NT2/D1 (cell line): ENCODE results near the gene ATG9B.

Experiments
- DNase-seq: peaks from one replicate; pipeline ENCODE4 v3.0.0-alpha.2; 2011; ENCODE audit warnings: low read depth, low spot score
- H3K27me3 ChIP-seq: 2 replicates; pipeline ENCODE4 v1.6.0; 2011; ENCODE audit warnings: mild to moderate bottlenecking; ENCODE audit not compliant: insufficient read length, insufficient read depth
- H3K36me3 ChIP-seq: 2 replicates; pipeline ENCODE4 v1.6.1; 2011; ENCODE audit warnings: mild to moderate bottlenecking, low read length, mixed read lengths; ENCODE audit not compliant: insufficient read depth, insufficient read length
- H3K4me1 ChIP-seq: 2 replicates; pipeline ENCODE4 v1.5.1; 2011; ENCODE audit not compliant: insufficient read depth, insufficient read length
- H3K4me3 ChIP-seq: 2 replicates; pipeline ENCODE4 v1.5.1; 2011; ENCODE audit warnings: low read depth; ENCODE audit not compliant: insufficient read length
- H3K9ac ChIP-seq: 2 replicates; pipeline ENCODE4 v1.6.0; 2011; ENCODE audit warnings: low read depth; ENCODE audit not compliant: insufficient read length
- H3K9me3 ChIP-seq: 2 replicates; pipeline ENCODE4 v1.5.1; 2011; ENCODE audit warnings: mild to moderate bottlenecking, low read length; ENCODE audit not compliant: insufficient read depth
- SUZ12 ChIP-seq: IDR thresholded peaks from 2 replicates; pipeline ENCODE4 v1.6.1; 2011; ENCODE audit not compliant: insufficient read length, insufficient read depth; ENCODE audit errors: extremely low read depth
- YY1 ChIP-seq: IDR thresholded peaks from 2 replicates; pipeline ENCODE4 v1.6.1; 2011; ENCODE audit not compliant: insufficient read length, insufficient read depth
- ZNF274 ChIP-seq: IDR thresholded peaks from 2 replicates; pipeline ENCODE4 v1.6.1; 2011; ENCODE audit warnings: mild to moderate bottlenecking, low read depth, low read length

Gene ATG9B

GRCh38 chr7:151066273-151066974 is 42.1 kb upstream of the ATG9B start:
- no peaks in the 10 kb centered on the region for H3K9me3 ChIP-seq
- no peak overlapping the region for H3K4me3 ChIP-seq
- no peaks in the 10 kb centered on the region for H3K27me3 ChIP-seq
- DNase-seq = no peak
- TF ChIP-seq ZNF274 (no peak), YY1 (no peak), SUZ12 (no peak)
- no peak overlapping the region for H3K9ac ChIP-seq
- peaks cover 7% of the 10 kb centered on the region for H3K4me1 ChIP-seq
- H3K36me3 ChIP-seq = peaks cover 68% of the 10 kb centered on the region

GRCh38 chr7:151065516-151065915 is 41.2 kb upstream of the ATG9B start:
- Histone ChIP-seq H3K9me3 (no peaks in the 10 kb centered on the region), H3K4me3 (no peak overlapping the region), H3K4me1 (peaks cover 7% of the 10 kb centered on the region), H3K27me3 (no peaks in the 10 kb centered on the region), H3K9ac (no peak overlapping the region), H3K36me3 (peaks cover 59% of the 10 kb centered on the region)
- TF ChIP-seq SUZ12 = no peak
- no peak for DNase-seq

- Histone ChIP-seq H3K36me3 (peaks cover 54% of the 10 kb centered on the region), H3K9me3 (no peaks in the 10 kb centered on the region), H3K4me1 (peaks cover 7% of the 10 kb centered on the region), H3K9ac (no peak overlapping the region), H3K4me3 (no peak overlapping the region), H3K27me3 (no peaks in the 10 kb centered on the region)
- DNase-seq = no peak
- no peak for TF ChIP-seq SUZ12
- TF ChIP-seq ZNF274 = no peak
- TF ChIP-seq YY1 = no peak
Observed at GRCh38 chr7:151064993-151065392, 40.7 kb upstream of the ATG9B start.

GRCh38 chr7:151064454-151064853 is 40.2 kb upstream of the ATG9B start:
- peaks cover 48% of the 10 kb centered on the region for H3K36me3 ChIP-seq

GRCh38 chr7:151063212-151063561 is 38.9 kb upstream of the ATG9B start:
- peaks cover 7% of the 10 kb centered on the region for H3K4me1 ChIP-seq
- H3K27me3 ChIP-seq = no peaks in the 10 kb centered on the region
- peak overlapping the region; percentile 42 for H3K4me3 ChIP-seq
- no peak for DNase-seq
- H3K9ac ChIP-seq = peak overlapping the region; percentile 50
- no peaks in the 10 kb centered on the region for H3K9me3 ChIP-seq
- TF ChIP-seq YY1 (no peak), ZNF274 (no peak), SUZ12 (no peak)
- H3K36me3 ChIP-seq = peaks cover 41% of the 10 kb centered on the region

More at GRCh38 chr7:151064454-151064853, 40.2 kb upstream of the ATG9B start:
- no peaks in the 10 kb centered on the region for H3K27me3 ChIP-seq
- H3K9ac ChIP-seq = no peak overlapping the region
- H3K4me3 ChIP-seq = no peak overlapping the region
- peaks cover 7% of the 10 kb centered on the region for H3K4me1 ChIP-seq
- DNase-seq = no peak
- no peaks in the 10 kb centered on the region for H3K9me3 ChIP-seq
- no peak for TF ChIP-seq SUZ12
- no peak for TF ChIP-seq YY1
- TF ChIP-seq ZNF274 = no peak

- Histone ChIP-seq H3K9me3 (no peaks in the 10 kb centered on the region), H3K36me3 (peaks cover 38% of the 10 kb centered on the region), H3K4me3 (peak overlapping the region; percentile 74), H3K27me3 (no peaks in the 10 kb centered on the region), H3K9ac (peak overlapping the region; percentile 81), H3K4me1 (peaks cover 7% of the 10 kb centered on the region)
- peak; percentile 91 for DNase-seq
- TF ChIP-seq YY1 (no peak), SUZ12 (no peak), ZNF274 (no peak)
Observed at GRCh38 chr7:151062399-151063211, 38.3 kb upstream of the ATG9B start.

- DNase-seq = no peak
- no peaks in the 10 kb centered on the region for H3K27me3 ChIP-seq
- TF ChIP-seq YY1 = no peak
- TF ChIP-seq ZNF274 = no peak
- TF ChIP-seq SUZ12 = no peak
- peaks cover 32% of the 10 kb centered on the region for H3K36me3 ChIP-seq
- no peaks in the 10 kb centered on the region for H3K9me3 ChIP-seq
- H3K4me3 ChIP-seq = peak overlapping the region; percentile 74
- H3K9ac ChIP-seq = peak overlapping the region; percentile 81
- peaks cover 5% of the 10 kb centered on the region for H3K4me1 ChIP-seq
Observed at GRCh38 chr7:151062111-151062398, 37.8 kb upstream of the ATG9B start.
